Karpas-422 (cell line): ENCODE measurements around the gene GLYATL1. TPM values are rescaled to one million over a fixed set of nuclear protein-coding genes. Genes with fewer than 3 reads are reported as not detected.

ENCODE experiments used
- DNase-seq: peaks from one replicate; pipeline ENCODE4 v3.0.0-alpha.2; 2015
- H2AFZ ChIP-seq: fragments of 200-600 bp; sonication (generic); 2 replicates; pipeline ENCODE4 v1.6.1; 2014; ENCODE audit warnings: antibody characterized with exemption, low read length, mixed read lengths
- H3K27ac ChIP-seq: fragments of 200-600 bp; sonication (generic); 2 replicates; pipeline ENCODE4 v1.5.1; 2014; ENCODE audit warnings: mild to moderate bottlenecking, low read length, moderate library complexity
- H3K27me3 ChIP-seq: fragments of 200-600 bp; sonication (generic); 2 replicates; pipeline ENCODE4 v1.6.1; 2014; ENCODE audit warnings: low read length, mixed read lengths
- H3K36me3 ChIP-seq: fragments of 200-600 bp; sonication (generic); 2 replicates; pipeline ENCODE4 v1.6.1; 2014; ENCODE audit warnings: low read length, mixed read lengths; ENCODE audit not compliant: insufficient read depth
- H3K4me1 ChIP-seq: fragments of 200-600 bp; sonication (generic); 2 replicates; pipeline ENCODE4 v1.6.1; 2014; ENCODE audit warnings: mild to moderate bottlenecking, low read length, mixed read lengths
- H3K4me2 ChIP-seq: fragments of 200-600 bp; sonication (generic); 2 replicates; pipeline ENCODE4 v1.6.1; 2014; ENCODE audit warnings: low read length, low read depth, mild to moderate bottlenecking; ENCODE audit not compliant: poor library complexity, severe bottlenecking
- H3K4me3 ChIP-seq: fragments of 200-600 bp; sonication (generic); 2 replicates; pipeline ENCODE4 v1.5.1; 2014; ENCODE audit warnings: mild to moderate bottlenecking, antibody characterized with exemption, low read length, mixed read lengths
- H3K79me2 ChIP-seq: fragments of 200-600 bp; sonication (generic); 2 replicates; pipeline ENCODE4 v1.6.1; 2014; ENCODE audit warnings: mild to moderate bottlenecking, low read length, mixed read lengths
- H3K9ac ChIP-seq: fragments of 200-600 bp; sonication (generic); 2 replicates; pipeline ENCODE4 v1.6.0; 2014; ENCODE audit warnings: low read length
- H3K9me2 ChIP-seq: fragments of 200-600 bp; sonication (generic), shearing (Covaris generic); replicated peaks from 2 replicates; pipeline ENCODE4 v1.6.0; 2014; ENCODE audit warnings: mild to moderate bottlenecking, low read length, moderate library complexity; ENCODE audit not compliant: insufficient read depth
- H3K9me3 ChIP-seq: fragments of 300-700, 200-600 bp; sonication (generic); 2 replicates; pipeline ENCODE4 v1.6.1; 2014; ENCODE audit warnings: low read length, mixed read lengths
- H4K20me1 ChIP-seq: fragments of 200-600 bp; sonication (generic); 2 replicates; pipeline ENCODE4 v1.6.1; 2014; ENCODE audit warnings: mild to moderate bottlenecking, antibody characterized with exemption, low read length, low read depth; ENCODE audit not compliant: insufficient read depth
- total RNA-seq: library from RNA; depleted of rRNA; stranded (reverse); fragments of >200 nt; shearing (Covaris generic); gene quantifications from 2 replicates; pipeline ENCODE4 v1.2.3, GENCODE V29; 2014; ENCODE audit warnings: low replicate concordance

The GLYATL1 gene
- total RNA-seq, 1 experiment from 2014 or later, result not detected

- Histone ChIP-seq H3K9me3 (no peaks in the 10 kb centered on the region), H3K36me3 (no peaks in the 10 kb centered on the region), H3K27me3 (no peaks in the 10 kb centered on the region), H3K79me2 (no peaks in the 10 kb centered on the region), H3K9ac (no peak overlapping the region), H3K27ac (no peak overlapping the region), H3K4me1 (no peaks in the 10 kb centered on the region), H3K9me2 (no peaks in the 10 kb centered on the region), H2AFZ (no peak overlapping the region), H3K4me2 (no peak overlapping the region), H3K4me3 (no peak overlapping the region), H4K20me1 (no peaks in the 10 kb centered on the region)
- DNase-seq, result peak; percentile 43
These were observed 31.5 kb upstream of the GLYATL1 start for GRCh38 chr11:58907780-58908179.

- no peak for DNase-seq
- Histone ChIP-seq H3K27ac (no peak overlapping the region), H2AFZ (no peak overlapping the region), H3K4me2 (no peak overlapping the region), H3K27me3 (no peaks in the 10 kb centered on the region), H3K4me1 (peaks cover 11% of the 10 kb centered on the region), H4K20me1 (no peaks in the 10 kb centered on the region), H3K4me3 (no peak overlapping the region), H3K9me2 (no peaks in the 10 kb centered on the region), H3K9ac (no peak overlapping the region), H3K9me3 (peaks cover 3% of the 10 kb centered on the region), H3K36me3 (no peaks in the 10 kb centered on the region), H3K79me2 (no peaks in the 10 kb centered on the region)
These were observed 27.2 kb upstream of the GLYATL1 start for GRCh38 chr11:58912124-58912523.

GRCh38 chr11:58913685-58914084 is 25.6 kb upstream of the GLYATL1 start:
- H3K9me2 ChIP-seq, result no peaks in the 10 kb centered on the region
- no peak overlapping the region for H3K4me3 ChIP-seq
- H3K9ac ChIP-seq, result no peak overlapping the region
- no peaks in the 10 kb centered on the region for H3K36me3 ChIP-seq
- H2AFZ ChIP-seq, result no peak overlapping the region
- no peak for DNase-seq
- H3K4me2 ChIP-seq, result no peak overlapping the region
- peaks cover 10% of the 10 kb centered on the region for H3K9me3 ChIP-seq
- peaks cover 11% of the 10 kb centered on the region for H3K4me1 ChIP-seq
- H3K27ac ChIP-seq, result no peak overlapping the region
- no peaks in the 10 kb centered on the region for H3K27me3 ChIP-seq
- no peaks in the 10 kb centered on the region for H4K20me1 ChIP-seq
- no peaks in the 10 kb centered on the region for H3K79me2 ChIP-seq

GRCh38 chr11:58914821-58915543 is 24.3 kb upstream of the GLYATL1 start:
- Histone ChIP-seq H4K20me1 (no peaks in the 10 kb centered on the region), H2AFZ (no peak overlapping the region), H3K9me3 (peaks cover 10% of the 10 kb centered on the region), H3K4me1 (peaks cover 11% of the 10 kb centered on the region), H3K9me2 (no peaks in the 10 kb centered on the region), H3K27ac (no peak overlapping the region), H3K36me3 (no peaks in the 10 kb centered on the region), H3K79me2 (no peaks in the 10 kb centered on the region), H3K9ac (no peak overlapping the region), H3K4me2 (no peak overlapping the region), H3K4me3 (no peak overlapping the region), H3K27me3 (no peaks in the 10 kb centered on the region; the same call in 1 of the 2 replicates)
- no peak for DNase-seq

- H2AFZ ChIP-seq, result no peak overlapping the region
- no peaks in the 10 kb centered on the region for H3K36me3 ChIP-seq
- no peaks in the 10 kb centered on the region for H3K79me2 ChIP-seq
- H3K4me3 ChIP-seq, result no peak overlapping the region
- no peaks in the 10 kb centered on the region for H3K9me2 ChIP-seq
- no peak for DNase-seq
- no peaks in the 10 kb centered on the region; the same call in 1 of the 2 replicates for H3K27me3 ChIP-seq
- H3K4me2 ChIP-seq, result no peak overlapping the region
- H3K27ac ChIP-seq, result no peak overlapping the region
- no peak overlapping the region for H3K9ac ChIP-seq
- no peaks in the 10 kb centered on the region for H4K20me1 ChIP-seq
- H3K4me1 ChIP-seq, result peaks cover 11% of the 10 kb centered on the region
- peaks cover 10% of the 10 kb centered on the region for H3K9me3 ChIP-seq
These were observed 22.7 kb upstream of the GLYATL1 start for GRCh38 chr11:58916637-58917036.

GRCh38 chr11:58917159-58917783 is 22.0 kb upstream of the GLYATL1 start:
- no peak overlapping the region for H3K4me3 ChIP-seq
- H3K9me2 ChIP-seq, result no peaks in the 10 kb centered on the region
- DNase-seq, result no peak

GRCh38 chr11:58919561-58919960 is 19.7 kb upstream of the GLYATL1 start:
- Histone ChIP-seq H3K9me3 (peaks cover 10% of the 10 kb centered on the region), H3K9ac (no peak overlapping the region), H3K27me3 (no peaks in the 10 kb centered on the region; the same call in 1 of the 2 replicates), H3K4me3 (no peak overlapping the region), H3K27ac (no peak overlapping the region), H2AFZ (no peak overlapping the region), H4K20me1 (no peaks in the 10 kb centered on the region), H3K36me3 (no peaks in the 10 kb centered on the region), H3K79me2 (no peaks in the 10 kb centered on the region), H3K4me1 (peaks cover 20% of the 10 kb centered on the region), H3K4me2 (no peak overlapping the region), H3K9me2 (no peaks in the 10 kb centered on the region)
- DNase-seq, result no peak

More at GRCh38 chr11:58917159-58917783, 22.0 kb upstream of the GLYATL1 start:
- Histone ChIP-seq H4K20me1 (no peaks in the 10 kb centered on the region), H3K79me2 (no peaks in the 10 kb centered on the region), H3K27me3 (no peaks in the 10 kb centered on the region; the same call in 1 of the 2 replicates), H3K36me3 (no peaks in the 10 kb centered on the region), H3K9me3 (peaks cover 10% of the 10 kb centered on the region), H3K9ac (no peak overlapping the region), H2AFZ (no peak overlapping the region), H3K4me1 (peaks cover 12% of the 10 kb centered on the region), H3K4me2 (no peak overlapping the region), H3K27ac (no peak overlapping the region)

GRCh38 chr11:58919980-58920379 is 19.3 kb upstream of the GLYATL1 start:
- Histone ChIP-seq H2AFZ (no peak overlapping the region), H3K4me1 (peaks cover 20% of the 10 kb centered on the region), H3K27ac (no peak overlapping the region), H3K9me2 (no peaks in the 10 kb centered on the region), H4K20me1 (no peaks in the 10 kb centered on the region), H3K79me2 (no peaks in the 10 kb centered on the region), H3K9me3 (peaks cover 10% of the 10 kb centered on the region), H3K9ac (no peak overlapping the region), H3K27me3 (no peaks in the 10 kb centered on the region; the same call in 1 of the 2 replicates), H3K36me3 (no peaks in the 10 kb centered on the region), H3K4me3 (no peak overlapping the region), H3K4me2 (no peak overlapping the region)
- no peak for DNase-seq
